ENCODE results near the gene ACTG1.

The ACTG1 gene

DNA sequence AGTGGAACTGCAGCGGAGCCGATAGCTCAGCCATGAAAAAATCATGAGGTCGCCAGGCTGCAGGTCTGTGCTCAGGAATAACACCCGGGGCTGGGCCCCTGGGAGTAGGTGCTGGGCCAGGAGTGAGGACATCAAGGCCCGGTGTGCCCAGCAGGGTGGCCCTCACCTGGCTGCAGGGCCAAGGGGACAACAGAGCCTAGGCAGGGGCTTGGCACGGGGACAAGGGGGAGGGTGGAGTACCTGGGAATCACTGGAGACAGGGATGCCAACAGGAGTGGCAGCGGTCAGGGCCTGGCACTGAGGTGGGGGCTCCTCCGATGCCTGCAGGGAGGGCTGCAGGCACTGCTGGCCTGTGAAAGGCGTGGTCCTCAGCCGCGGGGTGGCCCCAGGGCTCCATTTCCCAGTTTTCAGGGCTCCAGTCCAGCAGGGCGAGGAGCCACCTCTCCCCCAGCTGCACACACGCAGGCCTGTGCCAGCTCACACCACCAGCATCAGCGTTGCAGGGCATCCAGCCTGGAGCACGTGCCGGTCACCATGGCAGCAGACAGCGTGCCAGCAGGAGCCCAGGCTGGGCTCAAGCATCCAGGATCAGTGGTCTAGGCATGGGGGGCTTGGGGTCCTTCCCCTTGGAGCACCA is 10.9 kb upstream of the ACTG1 start:
- Histone ChIP-seq H4K91ac (ENCODE audit: low read depth, low read length, poor library complexity) (no peak overlapping the region), H2BK15ac (ENCODE audit: low read length) (peak overlapping the region; percentile 98), H2AFZ (ENCODE audit: low read length) (peak overlapping the region; percentile 68), H3K27me3 (ENCODE audit: control insufficient read depth in 3 of 3, insufficient read depth in 3 of 3, low read depth in 1 of 3, low read length in 3 of 3) (peaks cover 11 to 30% (median 12%) of the 10 kb centered on the region in 3 experiments), H2BK120ac (ENCODE audit: low read depth, low read length) (no peak overlapping the region), H3K9me3 (replicated peaks in 1 of 2; ENCODE audit: control insufficient read depth in 2 of 2, insufficient read depth in 1 of 2, low read depth in 1 of 2, low read length in 2 of 2) (no peaks in the 10 kb centered on the region), H3K14ac (ENCODE audit: low read length) (peak overlapping the region; percentile 91), H3K36me3 (replicated peaks in 1 of 2; ENCODE audit: control insufficient read depth in 2 of 2, insufficient read depth in 2 of 2, low read length in 2 of 2) (no peaks in the 10 kb centered on the region), H3K27ac (replicated peaks; ENCODE audit: low read length) (no peak overlapping the region), H3K4ac (ENCODE audit: low read length) (peak overlapping the region; percentile 76), H3K4me1 (ENCODE audit: control insufficient read depth in 2 of 2, insufficient read depth in 1 of 2, low read depth in 1 of 2, low read length in 2 of 2) (peaks cover 21 to 28% of the 10 kb centered on the region in 2 donors), H3K9ac (ENCODE audit: low read depth, low read length, poor library complexity) (peak overlapping the region; percentile 77), H2BK12ac (ENCODE audit: low read length) (peak overlapping the region; percentile 58), H2AK5ac (ENCODE audit: low read depth, low read length) (peak overlapping the region; percentile 99), H3K18ac (ENCODE audit: low read length) (peak overlapping the region; percentile 91), H3K4me3 (ENCODE audit: low read length in 2 of 2) (peak overlapping the region in 1 of 2 donors; percentile 51), H3K23ac (ENCODE audit: low read depth, low read length, poor library complexity) (peak overlapping the region; percentile 80), H3K4me2 (ENCODE audit: insufficient read depth, low read length, poor library complexity, severe bottlenecking) (peak overlapping the region; percentile 33), H4K8ac (ENCODE audit: low read depth, low read length) (no peak overlapping the region), H2BK5ac (ENCODE audit: low read length) (peak overlapping the region; percentile 33), H3K79me1 (ENCODE audit: low read depth, low read length) (peaks cover 5% of the 10 kb centered on the region)
- no CpG with 5 or more reads among the region's 17 CpGs for WGBS, 2 donors (ENCODE audit: extremely low coverage in 2 of 2, insufficient read length in 2 of 2, insufficient replicate concordance in 1 of 2)
- DNase-seq (ENCODE audit: low spot score) = no peak

GRCh38 chr17:81522491-81523401 is 10.1 kb upstream of the ACTG1 start:
- Histone ChIP-seq H3K4me2 (ENCODE audit: insufficient read depth, low read length, poor library complexity, severe bottlenecking) (no peak overlapping the region), H4K8ac (ENCODE audit: low read depth, low read length) (no peak overlapping the region), H3K36me3 (replicated peaks in 1 of 2; ENCODE audit: control insufficient read depth in 2 of 2, insufficient read depth in 2 of 2, low read length in 2 of 2) (no peaks in the 10 kb centered on the region), H2AFZ (ENCODE audit: low read length) (peak overlapping the region; percentile 68), H4K91ac (ENCODE audit: low read depth, low read length, poor library complexity) (no peak overlapping the region), H3K14ac (ENCODE audit: low read length) (peak overlapping the region; percentile 5), H3K79me1 (ENCODE audit: low read depth, low read length) (peaks cover 5% of the 10 kb centered on the region), H3K4me3 (ENCODE audit: low read length in 2 of 2) (no peak overlapping the region), H3K4ac (ENCODE audit: low read length) (no peak overlapping the region), H2BK12ac (ENCODE audit: low read length) (peak overlapping the region; percentile 47), H3K23ac (ENCODE audit: low read depth, low read length, poor library complexity) (peak overlapping the region; percentile 47), H3K27me3 (ENCODE audit: control insufficient read depth in 3 of 3, insufficient read depth in 3 of 3, low read depth in 1 of 3, low read length in 3 of 3) (peaks cover 9 to 37% (median 14%) of the 10 kb centered on the region in 3 experiments), H3K27ac (replicated peaks; ENCODE audit: low read length) (no peak overlapping the region), H2BK120ac (ENCODE audit: low read depth, low read length) (no peak overlapping the region), H3K18ac (ENCODE audit: low read length) (peak overlapping the region; percentile 64), H2AK5ac (ENCODE audit: low read depth, low read length) (peak overlapping the region; percentile 99), H3K9ac (ENCODE audit: low read depth, low read length, poor library complexity) (peak overlapping the region; percentile 64), H3K4me1 (ENCODE audit: control insufficient read depth in 2 of 2, insufficient read depth in 1 of 2, low read depth in 1 of 2, low read length in 2 of 2) (peaks cover 25 to 32% of the 10 kb centered on the region in 2 donors), H2BK5ac (ENCODE audit: low read length) (peak overlapping the region; percentile 33), H3K9me3 (replicated peaks in 1 of 2; ENCODE audit: control insufficient read depth in 2 of 2, insufficient read depth in 1 of 2, low read depth in 1 of 2, low read length in 2 of 2) (no peaks in the 10 kb centered on the region), H2BK15ac (ENCODE audit: low read length) (no peak overlapping the region)
- DNase-seq (ENCODE audit: low spot score) = peak; percentile 70
- no CpG with 5 or more reads among the region's 26 CpGs for WGBS, 2 donors (ENCODE audit: extremely low coverage in 2 of 2, insufficient read length in 2 of 2, insufficient replicate concordance in 1 of 2)

DNA sequence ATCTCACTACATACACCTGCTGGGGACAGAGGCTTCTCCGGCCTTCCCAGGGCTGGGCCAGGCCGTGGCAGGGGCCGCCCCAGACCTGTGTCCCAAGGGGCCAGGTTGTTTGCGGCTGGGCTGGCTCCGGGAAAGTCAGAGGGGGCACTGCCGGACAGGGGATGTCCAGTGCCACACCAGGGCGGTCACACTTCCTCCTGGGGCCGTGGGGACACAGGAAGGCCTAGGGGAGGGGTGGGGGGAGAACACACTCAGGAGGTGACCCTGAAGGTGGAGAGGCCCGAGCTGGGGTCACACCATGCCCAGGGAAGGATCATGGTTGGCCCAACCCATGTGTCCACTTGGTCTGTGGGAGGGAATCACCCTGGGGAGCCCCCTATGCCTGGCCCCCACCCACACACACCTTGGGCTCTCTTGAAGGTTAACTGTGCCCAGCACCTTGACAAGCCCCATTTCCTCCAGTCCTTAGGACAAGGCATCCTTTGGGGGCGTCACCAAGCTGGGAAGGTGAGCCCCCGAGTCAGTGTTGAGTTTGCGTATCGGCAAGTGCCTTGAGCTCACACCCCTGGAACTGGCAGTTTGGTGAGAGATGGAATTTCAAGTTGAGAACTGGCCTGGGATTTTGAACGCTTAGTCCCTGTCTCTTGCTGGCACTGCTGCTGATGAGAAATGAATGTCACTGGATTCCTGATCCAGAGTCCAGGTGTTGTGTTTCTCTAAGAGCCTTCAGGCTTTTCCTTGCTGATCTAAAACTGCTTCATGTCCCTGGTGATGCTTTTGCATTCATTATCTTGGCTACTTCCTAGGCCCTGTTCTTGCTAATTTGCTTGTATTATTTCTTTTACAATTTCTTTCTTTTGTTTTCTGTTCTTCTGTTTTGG is 7.7 kb upstream of the ACTG1 start:
- H3K23ac ChIP-seq (ENCODE audit: low read depth, low read length, poor library complexity) = peak overlapping the region; percentile 97
- H2AFZ ChIP-seq (ENCODE audit: low read length) = no peak overlapping the region
- no peak overlapping the region for H3K4me2 ChIP-seq (ENCODE audit: insufficient read depth, low read length, poor library complexity, severe bottlenecking)
- no peak overlapping the region for H2BK12ac ChIP-seq (ENCODE audit: low read length)
- H3K14ac ChIP-seq (ENCODE audit: low read length) = no peak overlapping the region
- peak overlapping the region; percentile 96 for H2AK5ac ChIP-seq (ENCODE audit: low read depth, low read length)
- peak overlapping the region; percentile 94 for H3K18ac ChIP-seq (ENCODE audit: low read length)
- no peak overlapping the region for H4K8ac ChIP-seq (ENCODE audit: low read depth, low read length)
- no peak overlapping the region for H3K27ac ChIP-seq (replicated peaks; ENCODE audit: low read length)
- no peak overlapping the region for H3K9ac ChIP-seq (ENCODE audit: low read depth, low read length, poor library complexity)
- H2BK120ac ChIP-seq (ENCODE audit: low read depth, low read length) = no peak overlapping the region
- H2BK5ac ChIP-seq (ENCODE audit: low read length) = no peak overlapping the region
- no CpG with 5 or more reads among the region's 14 CpGs for WGBS, 2 donors (ENCODE audit: extremely low coverage in 2 of 2, insufficient read length in 2 of 2, insufficient replicate concordance in 1 of 2)
- H3K9me3 ChIP-seq (replicated peaks in 1 of 2; ENCODE audit: control insufficient read depth in 2 of 2, insufficient read depth in 1 of 2, low read depth in 1 of 2, low read length in 2 of 2) = no peaks in the 10 kb centered on the region
- no peaks in the 10 kb centered on the region for H3K36me3 ChIP-seq (replicated peaks in 1 of 2; ENCODE audit: control insufficient read depth in 2 of 2, insufficient read depth in 2 of 2, low read length in 2 of 2)
- peaks cover 12% of the 10 kb centered on the region for H3K79me1 ChIP-seq (ENCODE audit: low read depth, low read length)
- no peak for DNase-seq (ENCODE audit: low spot score)
- H3K4ac ChIP-seq (ENCODE audit: low read length) = peak overlapping the region; percentile 53
- no peak overlapping the region for H4K91ac ChIP-seq (ENCODE audit: low read depth, low read length, poor library complexity)
- peak overlapping the region; percentile 89 for H2BK15ac ChIP-seq (ENCODE audit: low read length)
- H3K27me3 ChIP-seq (ENCODE audit: control insufficient read depth in 3 of 3, insufficient read depth in 3 of 3, low read depth in 1 of 3, low read length in 3 of 3) = peaks cover 0 to 43% (median 14%) of the 10 kb centered on the region in 3 experiments
- no peak overlapping the region for H3K4me3 ChIP-seq (ENCODE audit: low read length in 2 of 2)
- H3K4me1 ChIP-seq (ENCODE audit: control insufficient read depth in 2 of 2, insufficient read depth in 1 of 2, low read depth in 1 of 2, low read length in 2 of 2) = peaks cover 29 to 43% of the 10 kb centered on the region in 2 donors

All from neuronal stem cell (in vitro differentiated cells).